Activated CD4-positive, alpha-beta T cell treated with anti-CD3 and anti-CD28 coated beads, Interleukin-2, amount 50 U/mL, for 24 hours (primary cell): ENCODE data around the gene RLN3.
A peak's percentile ranks its signal among the peaks of the same experiment; 100 is the strongest.
"Not testable (repeated sequence)": the region's sequence is repeated elsewhere in the genome, so short reads cannot be mapped to it uniquely, and the experiment has no call there.

Source experiments
- DNase-seq, 2 donors: peaks; one replicate each; pipeline ENCODE4 v3.0.0-alpha.2; 2020; ENCODE audit warnings: low read depth in 1 of 2, low spot score in 1 of 2

RLN3 gene

DNA sequence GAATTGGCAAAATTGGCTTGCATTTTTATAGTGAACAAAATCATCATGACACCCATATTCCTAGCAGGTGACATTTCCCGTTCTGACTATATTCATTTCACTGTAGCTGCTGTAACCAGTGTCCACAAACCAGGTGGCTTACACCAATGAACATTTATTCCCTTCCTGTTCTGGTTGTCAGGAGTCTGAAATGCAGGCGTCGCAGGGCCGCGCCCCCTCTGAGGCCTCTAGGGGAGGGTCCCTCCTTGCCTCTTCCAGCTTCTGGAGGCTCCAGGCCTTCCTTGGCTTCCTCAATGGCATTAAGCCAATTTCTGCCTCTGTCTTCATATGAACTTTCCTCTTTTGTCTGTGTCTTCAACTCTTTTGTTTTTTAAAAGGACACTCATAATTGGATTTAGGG lies 6.5 kb upstream of the RLN3 start:
- no peak for DNase-seq

DNA sequence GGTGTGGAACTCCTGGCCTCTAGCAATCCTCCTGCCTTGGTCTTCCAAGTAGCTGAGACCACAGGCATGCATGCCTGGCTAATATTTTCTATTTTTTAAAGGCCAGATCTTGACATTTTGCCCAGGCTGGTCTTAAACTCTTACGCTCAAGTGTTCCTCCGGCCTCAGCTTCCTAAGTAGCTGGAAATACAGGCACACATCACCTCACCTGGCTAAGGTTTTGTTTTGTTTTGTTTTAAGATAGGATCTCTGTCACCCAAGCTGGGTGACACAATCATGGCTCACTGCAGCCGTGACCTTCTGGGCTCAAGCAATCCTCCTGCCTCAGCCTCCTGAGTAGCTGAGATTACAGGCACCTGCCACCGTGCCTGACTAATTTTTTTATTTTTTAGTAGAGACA lies 5.5 kb upstream of the RLN3 start:
- no peak for DNase-seq

DNA sequence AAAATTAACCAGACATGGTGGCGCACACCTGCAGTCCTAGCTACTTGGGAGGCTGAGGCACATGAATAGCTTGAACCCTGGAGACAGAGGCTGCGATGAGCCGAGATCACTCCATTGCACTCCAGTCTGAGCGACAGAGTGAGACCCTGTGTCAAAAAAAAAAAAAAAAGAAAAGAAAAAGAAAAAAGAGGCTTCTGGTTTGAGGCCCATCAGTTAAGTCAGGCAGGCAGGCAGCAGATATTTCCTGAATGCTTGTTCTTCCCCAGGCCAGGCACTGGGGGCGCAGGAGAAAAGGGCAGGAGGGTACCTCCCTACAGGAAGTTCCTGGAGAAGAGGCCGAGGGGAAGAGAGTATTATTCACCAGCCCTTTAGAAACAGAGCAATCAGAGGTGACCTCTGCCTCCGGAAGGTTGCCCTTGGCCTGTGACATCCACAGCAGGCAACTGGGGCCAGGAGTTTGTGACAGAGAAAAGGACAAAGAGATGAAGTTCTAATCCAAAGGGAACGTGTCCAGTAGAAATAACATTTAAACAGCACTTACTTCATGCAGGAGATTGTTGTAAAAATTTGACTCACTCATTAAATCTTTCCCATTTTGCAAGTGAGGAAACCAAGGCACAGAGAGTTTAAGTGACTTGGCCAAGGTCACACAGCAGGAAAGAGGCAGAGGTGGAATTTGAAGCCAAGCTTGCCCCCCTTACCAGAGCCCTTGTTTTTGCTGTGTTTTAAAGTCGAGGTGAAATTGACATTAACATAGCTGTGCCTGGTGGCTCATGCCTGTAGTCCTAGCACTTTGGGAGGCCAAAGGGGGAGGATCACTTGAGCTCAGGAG lies 4.3 kb upstream of the RLN3 start:
- no peak for DNase-seq

DNA sequence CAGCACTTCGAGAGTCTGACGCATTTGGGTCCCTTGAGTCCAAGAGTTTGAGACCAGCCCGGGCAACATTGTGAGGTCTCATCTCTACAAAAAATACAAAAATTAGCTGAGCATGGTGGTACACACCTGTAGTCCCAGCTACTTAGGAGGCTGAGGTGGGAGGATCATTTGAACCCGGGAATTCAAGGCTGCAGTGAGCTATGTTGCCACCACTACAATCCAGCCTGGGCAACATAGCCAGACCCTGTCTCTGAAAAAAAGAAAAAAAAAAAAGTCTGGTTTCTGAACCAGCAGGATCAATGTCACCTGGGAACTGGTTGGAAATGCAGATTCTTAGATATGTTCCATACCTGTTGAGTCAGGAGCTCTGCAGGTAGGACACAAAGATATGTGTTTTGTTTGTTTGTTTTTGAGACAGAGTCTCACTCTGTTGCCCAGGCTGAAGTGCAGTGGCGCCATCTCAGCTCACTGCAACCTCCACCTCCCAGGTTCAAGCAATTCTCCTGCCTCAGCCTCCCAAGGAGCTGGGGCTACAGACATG lies 1.2 kb upstream of the RLN3 start:
- not testable (repeated sequence) for DNase-seq

DNA sequence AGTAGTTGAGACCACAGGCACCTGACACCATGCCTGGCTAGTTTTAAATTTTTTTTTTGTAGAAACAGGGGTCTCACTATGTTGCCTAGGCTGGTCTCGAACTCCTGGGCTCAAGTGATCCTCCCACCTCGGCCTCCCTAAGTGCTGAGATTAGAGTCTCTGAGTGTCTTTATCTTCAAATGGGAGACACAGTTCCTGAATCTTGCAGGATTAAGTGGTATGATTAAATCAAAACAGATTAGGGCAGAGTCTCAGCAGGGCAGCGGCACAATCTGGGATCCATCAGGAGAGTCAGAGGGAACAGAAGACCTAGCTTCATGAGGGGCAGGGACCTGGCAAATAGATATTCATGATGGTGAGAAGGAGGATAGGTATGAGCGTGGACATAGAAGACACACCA lies 953 bp downstream of the RLN3 start:
- no peak for DNase-seq

DNA sequence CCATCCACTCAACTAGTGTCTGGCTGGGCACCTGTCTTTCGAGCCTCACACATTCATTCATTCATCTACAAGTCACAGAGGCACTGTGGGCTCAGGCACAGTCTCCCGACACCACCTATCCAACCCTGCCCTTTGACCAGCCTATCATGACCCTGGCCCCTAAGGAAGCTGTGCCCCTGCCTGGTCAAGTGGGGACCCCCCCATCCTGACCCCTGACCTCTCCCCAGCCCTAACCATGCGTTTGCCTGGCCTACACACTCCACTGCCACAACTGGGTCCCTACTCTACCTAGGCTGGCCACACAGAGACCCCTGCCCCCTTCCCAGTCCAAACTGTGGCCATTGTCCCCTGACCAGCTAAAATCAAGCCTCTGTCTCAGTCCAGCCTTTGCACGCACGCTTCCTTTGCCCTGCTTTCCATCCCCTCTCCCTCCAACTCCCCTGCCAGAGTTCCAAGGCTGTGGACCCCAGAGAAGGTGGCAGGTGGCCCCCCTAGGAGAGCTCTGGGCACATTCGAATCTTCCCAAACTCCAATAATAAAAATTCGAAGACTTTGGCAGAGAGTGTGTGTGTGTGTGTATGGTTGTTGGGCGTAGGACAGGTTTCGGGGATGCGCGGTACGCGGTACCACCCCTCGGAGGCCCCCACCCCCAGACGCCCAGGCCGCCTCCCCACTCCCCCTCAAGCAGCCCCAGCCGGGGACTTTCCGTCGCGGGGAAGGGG lies 3.2 kb downstream of the RLN3 start:
- DNase-seq, result no peak

DNA sequence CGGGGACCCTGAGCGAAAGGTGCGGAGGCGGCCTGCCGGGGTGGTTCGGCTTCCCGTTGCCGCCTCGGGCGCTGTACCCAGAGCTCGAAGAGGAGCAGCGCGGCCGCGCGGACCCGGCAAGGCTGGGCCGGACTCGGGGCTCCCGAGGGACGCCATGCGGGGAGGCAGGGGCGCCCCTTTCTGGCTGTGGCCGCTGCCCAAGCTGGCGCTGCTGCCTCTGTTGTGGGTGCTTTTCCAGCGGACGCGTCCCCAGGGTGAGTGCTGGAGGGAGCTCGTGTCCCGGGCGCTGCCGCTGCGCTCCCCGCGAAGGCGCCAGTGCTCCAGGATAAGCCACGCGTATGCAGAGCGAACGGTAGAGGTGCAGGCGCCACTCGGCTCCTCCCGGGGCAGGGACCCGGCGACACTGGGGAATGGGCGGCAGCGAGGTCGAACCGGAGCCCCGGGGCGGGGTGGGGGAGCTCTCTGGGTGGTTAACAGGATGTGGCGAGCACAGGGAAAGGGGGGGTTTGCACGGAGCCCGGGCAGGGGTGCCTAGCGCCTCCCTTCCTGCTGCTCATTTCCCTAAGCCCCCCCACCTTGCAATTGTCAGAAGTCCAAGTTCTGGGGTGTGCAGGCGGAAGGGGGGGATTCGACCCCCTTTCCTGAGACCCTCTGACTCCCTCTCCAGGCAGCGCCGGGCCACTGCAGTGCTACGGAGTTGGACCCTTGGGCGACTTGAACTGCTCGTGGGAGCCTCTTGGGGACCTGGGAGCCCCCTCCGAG lies 4.0 kb downstream of the RLN3 start, which contains the start of gene IL27RA:
Gene IL27RA (plus strand): TSS at position 44 of the 762 bp plus-strand sequence. CDS start 111 bp downstream, at position 155.
- peak; percentile 59 to 61 for DNase-seq

DNA sequence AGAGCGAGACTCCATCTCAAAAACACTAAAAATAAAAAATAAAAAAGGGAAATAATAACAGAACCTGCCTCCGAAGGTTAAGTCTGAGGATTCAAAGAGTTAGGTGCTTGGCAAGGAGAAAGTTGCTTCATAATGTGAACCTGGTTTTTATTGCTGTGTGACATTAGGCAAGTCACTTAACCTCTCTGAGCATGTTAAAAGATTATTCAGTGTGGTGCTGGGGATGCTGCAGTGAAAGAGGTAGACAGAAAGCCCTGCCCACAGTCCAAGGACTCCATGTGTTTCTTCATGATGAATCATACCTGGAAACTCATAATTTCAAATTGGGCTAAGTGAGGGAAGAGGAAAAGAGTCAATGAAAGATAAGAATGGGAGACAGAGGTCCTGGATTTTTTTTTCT lies 6.0 kb downstream of the RLN3 start:
- DNase-seq, result no peak

DNA sequence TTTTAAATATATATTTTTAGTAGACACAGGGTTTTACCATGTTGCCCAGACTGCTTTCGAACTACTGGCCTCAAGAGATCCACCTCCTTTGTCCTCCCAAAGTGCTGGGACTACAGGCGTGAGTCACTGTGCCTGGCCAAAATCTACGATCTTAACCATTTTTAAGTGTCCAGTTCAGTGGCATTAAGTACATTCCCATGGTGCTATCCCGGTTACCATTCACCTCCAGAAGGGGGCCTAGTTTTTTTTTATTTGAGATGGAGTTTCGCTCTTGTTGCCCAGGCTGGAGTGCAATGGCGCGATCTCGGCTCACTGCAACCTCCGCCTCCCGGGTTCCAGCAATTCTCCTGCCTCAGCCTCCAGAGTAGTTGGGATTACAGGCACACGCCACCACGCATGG lies 7.2 kb downstream of the RLN3 start:
- DNase-seq, result not testable (repeated sequence)

DNA sequence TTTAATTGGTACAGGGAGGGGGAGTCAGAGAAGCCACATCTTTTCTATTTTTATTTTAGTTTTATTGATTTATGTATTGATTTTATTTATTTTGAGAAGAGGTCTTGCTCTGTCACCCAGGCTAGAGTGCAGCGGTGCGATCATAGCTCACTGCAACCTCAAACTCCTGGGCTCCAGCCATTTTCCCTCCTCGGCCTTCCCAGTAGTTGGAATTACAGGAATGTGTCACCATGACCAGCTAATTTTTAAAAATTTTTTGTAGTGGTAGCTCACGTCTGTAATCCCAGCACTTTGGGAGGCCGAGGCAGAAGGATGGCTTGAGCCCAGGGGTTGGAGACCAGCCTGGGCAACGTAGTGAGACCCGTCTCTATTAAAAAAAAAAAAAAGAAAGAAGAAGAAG lies 7.8 kb downstream of the RLN3 start:
- no peak for DNase-seq

DNA sequence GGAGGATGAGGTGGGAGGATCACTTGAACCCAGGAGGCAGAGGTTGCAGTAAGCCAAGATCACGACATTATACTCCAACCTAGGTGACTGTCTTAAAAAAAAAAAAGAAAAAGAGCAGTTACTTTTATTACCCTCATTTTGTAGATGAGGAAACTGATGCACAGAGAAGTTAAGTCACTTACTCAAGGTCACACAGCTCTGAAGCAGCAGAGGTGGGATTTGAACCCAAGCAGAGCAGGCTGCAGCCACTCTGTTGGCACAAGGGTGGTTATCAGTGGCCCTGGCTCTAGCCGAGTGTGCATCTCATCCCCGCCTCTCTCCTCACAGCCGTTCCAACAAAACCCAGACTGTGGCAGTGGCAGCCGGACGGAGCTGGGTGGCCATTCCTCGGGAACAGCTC lies 11.2 kb downstream of the RLN3 start:
- no peak for DNase-seq

DNA sequence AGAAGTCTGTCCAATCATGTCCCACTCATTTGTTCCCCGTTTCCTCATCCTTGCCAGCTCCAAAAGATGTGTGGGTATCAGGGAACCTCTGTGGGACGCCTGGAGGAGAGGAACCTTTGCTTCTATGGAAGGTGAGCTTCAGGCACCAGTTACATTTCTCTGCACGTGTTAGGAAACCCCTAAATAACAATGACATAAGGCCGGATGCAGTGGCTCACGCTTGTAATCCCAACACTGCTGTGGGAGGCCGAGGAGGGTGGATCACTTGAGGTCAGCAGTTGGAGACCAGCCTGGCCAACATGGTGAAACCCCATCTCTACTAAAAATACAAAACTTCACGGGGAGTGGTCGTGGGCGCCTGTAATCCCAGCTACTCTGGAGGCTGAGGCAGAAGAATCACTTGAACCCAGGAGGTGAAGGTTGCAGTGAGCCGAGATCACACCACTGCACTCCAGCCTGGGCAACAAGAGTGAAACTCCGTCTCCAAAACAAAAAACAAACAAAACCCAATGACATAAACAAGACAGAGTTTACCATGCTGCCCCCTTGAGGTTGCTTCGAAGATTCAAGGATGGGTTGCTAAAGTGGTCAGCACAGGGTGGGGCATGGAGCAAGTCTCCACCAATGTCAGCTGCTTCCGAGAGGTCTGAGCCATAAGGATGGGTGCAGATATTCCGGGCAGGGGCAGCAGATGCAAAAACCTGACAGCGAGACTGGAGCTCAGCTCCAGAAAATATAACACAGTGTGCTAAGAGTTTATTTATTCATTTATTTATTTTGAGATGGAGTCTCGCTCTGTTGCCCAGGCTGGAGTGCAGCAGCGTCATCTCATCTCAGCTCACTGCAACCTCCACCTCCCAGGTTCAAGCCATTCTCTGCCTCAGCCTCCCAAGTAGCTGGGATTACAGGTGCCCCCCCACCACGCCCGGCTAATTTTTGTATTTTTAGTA lies 15.0 kb downstream of the RLN3 start:
- not testable (repeated sequence) for DNase-seq

DNA sequence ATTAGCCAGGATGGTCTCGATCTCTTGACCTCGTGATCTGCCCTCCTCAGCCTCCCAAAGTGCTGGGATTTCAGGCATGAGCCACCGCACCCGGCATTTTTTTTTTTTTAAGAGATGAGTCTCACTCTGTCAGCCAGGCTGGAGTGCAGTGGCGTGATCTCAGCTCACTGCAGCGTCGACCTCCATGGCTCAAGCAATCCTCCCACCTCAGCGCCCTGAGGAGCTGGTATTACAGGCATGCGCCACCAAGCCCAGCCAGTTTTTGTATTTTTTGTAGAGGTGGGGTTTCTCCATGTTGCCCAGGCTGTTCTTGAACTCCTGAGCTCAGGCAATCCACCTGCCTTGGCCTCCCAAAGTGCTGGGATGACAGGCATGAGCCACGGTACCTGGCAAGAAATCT lies 19.9 kb downstream of the RLN3 start:
- DNase-seq, result not testable (repeated sequence)

DNA sequence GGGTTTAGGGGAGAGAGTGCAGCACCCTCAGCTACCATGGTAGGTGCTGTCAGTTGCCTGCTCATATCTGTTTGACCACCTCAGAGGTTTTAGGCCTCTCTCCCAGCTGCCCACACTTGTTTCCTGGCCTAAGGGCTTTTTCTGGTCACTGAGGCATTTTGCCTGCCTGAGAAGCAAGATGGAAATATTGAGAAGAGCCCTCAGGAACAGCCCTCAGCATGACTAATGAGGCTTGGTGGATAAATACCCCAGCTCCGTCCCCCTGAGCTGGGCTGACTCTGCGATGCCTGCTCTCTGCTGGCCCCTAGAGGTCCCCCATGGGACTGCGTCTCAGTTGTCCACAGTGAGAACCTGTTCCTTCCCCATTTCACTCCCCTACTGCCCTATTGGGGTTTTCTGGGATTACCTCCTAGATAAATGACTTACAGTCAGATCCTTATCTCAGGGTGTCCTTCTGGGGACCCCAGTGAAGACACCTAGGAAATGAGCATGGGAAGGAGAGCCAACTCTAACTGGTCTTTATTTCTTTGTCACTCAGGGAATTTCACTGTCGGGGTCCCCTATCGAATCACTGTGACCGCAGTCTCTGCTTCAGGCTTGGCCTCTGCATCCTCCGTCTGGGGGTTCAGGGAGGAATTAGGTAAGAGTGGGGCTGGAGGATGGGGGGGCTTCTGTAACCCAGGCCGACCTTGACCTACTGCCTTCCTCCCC lies 20.6 kb downstream of the RLN3 start:
- peak; percentile 61 to 67 for DNase-seq

DNA sequence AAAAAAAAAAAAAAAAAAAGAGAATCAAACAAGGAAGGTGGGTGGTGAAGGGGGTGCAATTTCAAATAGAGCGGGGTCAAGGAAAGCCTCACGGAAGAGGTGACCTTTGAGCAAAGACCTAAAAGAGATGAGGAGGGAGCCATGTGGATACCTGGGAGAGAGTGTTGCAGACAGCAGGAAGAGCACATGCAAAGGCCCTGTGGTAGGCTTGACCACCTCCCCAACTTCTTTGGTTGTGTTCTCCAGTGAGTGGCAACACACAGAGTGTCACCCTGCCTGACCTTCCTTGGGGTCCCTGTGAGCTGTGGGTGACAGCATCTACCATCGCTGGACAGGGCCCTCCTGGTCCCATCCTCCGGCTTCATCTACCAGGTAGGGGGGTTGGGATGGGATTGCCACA lies 22.6 kb downstream of the RLN3 start:
- no peak for DNase-seq

DNA sequence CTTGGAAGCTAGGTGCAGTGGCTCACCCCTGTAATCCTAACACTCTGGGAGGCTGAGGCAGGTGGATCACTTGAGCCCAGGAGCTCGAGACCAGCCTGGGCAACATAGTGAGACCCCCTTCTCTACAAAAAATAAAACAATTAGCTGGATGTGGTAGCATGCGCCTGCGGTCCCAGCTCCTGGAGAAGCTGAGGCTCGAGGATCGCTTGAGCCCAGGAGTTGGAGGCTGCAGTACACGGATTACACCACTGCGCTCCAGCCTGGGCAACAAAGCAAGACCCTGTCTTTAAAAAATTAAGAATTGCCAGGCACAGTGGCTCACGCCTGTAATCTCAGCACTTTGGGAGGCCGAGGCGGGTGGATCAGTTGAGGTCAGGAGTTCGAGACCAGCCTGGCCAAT lies 23.0 kb downstream of the RLN3 start:
- not testable (repeated sequence) for DNase-seq

DNA sequence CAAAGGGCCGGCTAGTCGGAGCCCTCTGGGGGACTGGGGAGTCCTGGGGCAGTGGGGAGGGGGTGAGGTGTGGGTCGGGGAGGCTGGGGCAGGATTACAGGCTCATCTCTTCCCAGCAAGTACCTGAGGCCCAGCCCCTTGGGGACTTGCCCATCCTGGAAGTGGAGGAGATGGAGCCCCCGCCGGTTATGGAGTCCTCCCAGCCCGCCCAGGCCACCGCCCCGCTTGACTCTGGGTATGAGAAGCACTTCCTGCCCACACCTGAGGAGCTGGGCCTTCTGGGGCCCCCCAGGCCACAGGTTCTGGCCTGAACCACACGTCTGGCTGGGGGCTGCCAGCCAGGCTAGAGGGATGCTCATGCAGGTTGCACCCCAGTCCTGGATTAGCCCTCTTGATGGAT lies 24.0 kb downstream of the RLN3 start:
- DNase-seq, result no peak

DNA sequence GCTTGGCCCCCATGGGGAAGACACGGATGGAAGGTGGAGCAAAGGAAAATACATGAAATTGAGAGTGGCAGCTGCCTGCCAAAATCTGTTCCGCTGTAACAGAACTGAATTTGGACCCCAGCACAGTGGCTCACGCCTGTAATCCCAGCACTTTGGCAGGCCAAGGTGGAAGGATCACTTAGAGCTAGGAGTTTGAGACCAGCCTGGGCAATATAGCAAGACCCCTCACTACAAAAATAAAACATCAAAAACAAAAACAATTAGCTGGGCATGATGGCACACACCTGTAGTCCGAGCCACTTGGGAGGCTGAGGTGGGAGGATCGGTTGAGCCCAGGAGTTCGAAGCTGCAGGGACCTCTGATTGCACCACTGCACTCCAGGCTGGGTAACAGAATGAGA lies 24.5 kb downstream of the RLN3 start:
- DNase-seq, result no peak

DNA sequence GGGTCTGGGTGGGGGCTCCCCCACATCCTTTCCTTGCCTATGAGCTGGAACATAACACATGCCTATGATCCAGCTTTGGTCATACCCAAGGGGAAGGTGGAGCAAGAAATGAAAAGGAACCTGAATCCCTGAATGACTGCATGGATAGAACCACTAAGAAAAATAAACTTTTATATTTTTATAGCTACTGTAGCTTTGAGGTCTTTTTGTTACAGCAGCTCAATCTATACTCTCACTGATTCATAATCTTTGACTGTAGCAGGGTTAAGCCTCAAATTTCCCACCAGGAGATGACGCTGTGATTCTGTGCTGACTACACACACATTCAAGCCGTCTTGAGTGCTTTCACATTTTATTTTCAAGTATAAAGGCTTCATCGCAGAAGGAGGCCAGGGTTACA lies 25.1 kb downstream of the RLN3 start:
- DNase-seq, result no peak

DNA sequence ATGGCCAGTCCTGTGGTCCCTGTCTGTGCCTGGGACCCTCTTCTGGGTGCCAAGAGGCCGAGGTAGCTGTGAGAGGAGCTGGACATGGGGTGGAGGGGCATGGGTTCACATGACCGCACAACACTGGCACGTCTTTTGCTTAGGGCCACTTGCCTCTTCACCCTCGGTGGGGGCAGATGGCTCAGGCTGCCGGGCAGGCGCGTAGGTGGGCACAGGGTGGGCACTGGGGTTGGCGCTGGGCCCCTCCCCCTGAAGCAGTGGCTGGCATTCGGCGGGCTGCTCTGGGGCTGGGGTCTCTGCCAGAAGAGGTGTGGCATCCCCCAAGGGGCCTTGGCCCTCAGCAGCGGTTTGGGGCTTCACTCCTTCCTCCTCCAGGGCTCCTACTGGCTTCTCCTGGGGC lies 25.6 kb downstream of the RLN3 start:
- DNase-seq, result no peak
